BLaER1 treated with 17β-estradiol and CSF1 and Interleukin-3, amounts not matched to agents 10 nM and 100 nM (cell line): ENCODE measurements around the gene PAIP1.

Experiments
- H3K27ac ChIP-seq, 11 experiments: shearing (Covaris generic); formaldehyde crosslinking; 2 replicates each; pipeline ENCODE4 v1.8.1; 2022
- H3K27me3 ChIP-seq, 11 experiments: shearing (Covaris generic); formaldehyde crosslinking; 2 replicates each; pipeline ENCODE4 v1.8.1; 2022
- H3K36me3 ChIP-seq, 11 experiments: shearing (Covaris generic); formaldehyde crosslinking; 2 replicates each; pipeline ENCODE4 v1.8.1; 2022
- H3K4me1 ChIP-seq, 10 experiments: shearing (Covaris generic); formaldehyde crosslinking; 2 replicates each; pipeline ENCODE4 v1.8.1; 2022
- H3K4me2 ChIP-seq, 11 experiments: shearing (Covaris generic); formaldehyde crosslinking; 2 replicates each; pipeline ENCODE4 v1.8.1; 2022
- H3K4me3 ChIP-seq, 10 experiments: shearing (Covaris generic); formaldehyde crosslinking; 2 replicates each; pipeline ENCODE4 v1.8.1; 2022
- H3K9ac ChIP-seq, 11 experiments: shearing (Covaris generic); formaldehyde crosslinking; 2 replicates each; pipeline ENCODE4 v1.8.1; 2022
- H3K9me3 ChIP-seq, 11 experiments: shearing (Covaris generic); formaldehyde crosslinking; replicated peaks in 1 of 11; 2 replicates each; pipeline ENCODE4 v1.8.1; 2022
- H4K20me1 ChIP-seq, 11 experiments: shearing (Covaris generic); formaldehyde crosslinking; 2 replicates each; pipeline ENCODE4 v1.8.1; 2022
- Cebpa-rat ChIP-seq, 11 experiments: shearing (Covaris generic); IDR thresholded peaks; 2 replicates each; pipeline ENCODE4 v1.8.1; 2022

The PAIP1 gene

DNA sequence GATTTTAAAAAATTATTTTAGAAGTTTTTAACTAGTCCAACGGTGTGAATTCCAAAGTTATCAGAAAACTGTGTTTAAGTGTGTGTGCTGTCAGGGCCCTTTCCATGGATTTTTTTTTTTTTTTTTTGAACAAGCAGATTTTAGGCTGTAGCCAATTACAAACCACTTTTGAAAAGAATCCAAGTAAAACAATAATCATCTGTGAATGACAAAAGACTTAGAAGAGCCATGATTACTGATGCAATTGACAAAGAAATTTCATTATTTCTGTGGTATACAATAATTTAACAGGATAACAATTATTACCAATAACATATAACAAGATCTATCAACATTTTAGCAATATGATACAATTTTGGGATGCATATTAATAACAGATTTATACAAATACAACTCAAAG lies 16.2 kb upstream of the PAIP1 start:
- H3K4me2 ChIP-seq = no peak overlapping the region
- no peak overlapping the region for H3K27ac ChIP-seq
- H4K20me1 ChIP-seq = no peaks in the 10 kb centered on the region
- peaks cover 0 to 19% (median 11%) of the 10 kb centered on the region in 11 experiments; a peak in 11 of 22 replicates for H3K9me3 ChIP-seq
- H3K4me3 ChIP-seq = no peak overlapping the region
- TF ChIP-seq Cebpa-rat (IDR thresholded peaks at IDR 0.05) = no peak
- H3K4me1 ChIP-seq = no peaks in the 10 kb centered on the region
- no peaks in the 10 kb centered on the region for H3K27me3 ChIP-seq
- H3K36me3 ChIP-seq = peaks cover 11 to 36% (median 28%) of the 10 kb centered on the region in 11 experiments; a peak in 21 of 22 replicates
- H3K9ac ChIP-seq = no peak overlapping the region

GRCh38 chr5:43572357-43572756 lies 15.5 kb upstream of the PAIP1 start:
- no peak overlapping the region for H3K4me3 ChIP-seq
- no peak overlapping the region for H3K9ac ChIP-seq
- H3K9me3 ChIP-seq = peaks cover 0 to 19% (median 11%) of the 10 kb centered on the region in 11 experiments; a peak in 11 of 22 replicates
- H3K36me3 ChIP-seq = peaks cover 11 to 35% (median 28%) of the 10 kb centered on the region in 11 experiments; a peak in 21 of 22 replicates
- H3K27ac ChIP-seq = no peak overlapping the region
- no peak overlapping the region for H3K4me2 ChIP-seq
- no peaks in the 10 kb centered on the region for H4K20me1 ChIP-seq
- TF ChIP-seq Cebpa-rat (IDR thresholded peaks at IDR 0.05) = no peak
- H3K27me3 ChIP-seq = no peaks in the 10 kb centered on the region
- H3K4me1 ChIP-seq = no peaks in the 10 kb centered on the region

DNA sequence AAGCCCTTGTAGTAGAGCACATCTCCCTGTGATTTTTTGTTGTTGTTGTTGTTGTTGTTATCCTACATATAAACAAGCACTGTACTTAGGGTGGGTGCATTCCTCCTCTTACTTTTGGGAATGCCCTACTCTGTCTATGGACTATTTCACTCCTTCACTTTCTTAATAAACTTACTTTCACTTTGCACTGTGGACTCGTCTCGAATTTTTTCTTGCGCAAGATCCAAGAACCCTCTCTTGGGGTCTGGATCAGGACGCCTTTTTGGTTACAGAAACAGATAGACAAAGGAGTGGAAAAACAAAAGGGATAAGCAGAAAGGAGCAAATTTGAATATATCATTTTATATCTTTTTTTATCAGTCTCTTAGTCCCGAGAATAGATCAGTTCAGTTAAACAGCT lies 14.4 kb upstream of the PAIP1 start:
- Histone ChIP-seq H3K9me3 (peaks cover 0 to 9% (median 3%) of the 10 kb centered on the region in 11 experiments; a peak in 6 of 22 replicates), H3K36me3 (peaks cover 11 to 24% (median 17%) of the 10 kb centered on the region in 11 experiments; a peak in 21 of 22 replicates), H3K4me2 (no peak overlapping the region), H3K4me1 (no peaks in the 10 kb centered on the region), H3K9ac (no peak overlapping the region), H3K27ac (no peak overlapping the region), H3K4me3 (no peak overlapping the region), H3K27me3 (no peaks in the 10 kb centered on the region), H4K20me1 (no peaks in the 10 kb centered on the region)
- TF ChIP-seq Cebpa-rat (IDR thresholded peaks at IDR 0.05) = peak in 4 of 11 experiments; percentile 27 to 65 (median 41); a peak in 2 of 22 replicates

- H3K9me3 ChIP-seq = peaks cover 0 to 9% (median 0%) of the 10 kb centered on the region in 11 experiments; a peak in 4 of 22 replicates
- H3K27me3 ChIP-seq = no peaks in the 10 kb centered on the region
- H4K20me1 ChIP-seq = no peaks in the 10 kb centered on the region
- no peak overlapping the region for H3K9ac ChIP-seq
- H3K36me3 ChIP-seq = peaks cover 7 to 18% (median 11%) of the 10 kb centered on the region in 11 experiments; a peak in 20 of 22 replicates
- TF ChIP-seq Cebpa-rat (IDR thresholded peaks at IDR 0.05) = no peak
- H3K27ac ChIP-seq = no peak overlapping the region
- no peak overlapping the region for H3K4me2 ChIP-seq
- no peak overlapping the region for H3K4me3 ChIP-seq
- no peaks in the 10 kb centered on the region for H3K4me1 ChIP-seq
Measured at GRCh38 chr5:43570450-43571158, 13.7 kb upstream of the PAIP1 start.

DNA sequence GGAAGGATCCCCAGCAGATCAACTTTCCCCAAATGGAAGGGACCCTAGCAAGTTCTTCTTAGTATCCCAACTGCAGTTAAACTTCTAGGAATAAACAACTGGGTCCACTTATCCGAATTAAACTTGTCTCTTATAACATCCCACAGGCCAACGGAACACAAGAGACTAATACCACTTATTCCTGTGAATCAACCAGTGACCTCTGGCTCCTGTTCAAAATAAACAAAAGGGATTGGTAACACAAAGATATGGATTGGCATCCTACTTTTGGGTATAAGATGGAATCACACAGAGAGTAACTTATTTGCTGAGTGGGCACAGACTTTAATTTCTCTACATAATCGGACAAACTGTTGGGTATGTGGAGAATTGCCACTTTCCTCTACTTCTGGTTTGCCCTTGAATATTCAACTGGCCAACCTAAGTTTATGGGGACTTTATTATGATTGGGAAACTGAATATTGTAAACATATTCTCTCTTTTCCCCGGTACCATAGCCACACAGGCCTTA lies 12.4 kb upstream of the PAIP1 start:
- no peak overlapping the region for H3K9ac ChIP-seq
- H3K27me3 ChIP-seq = no peaks in the 10 kb centered on the region
- H3K9me3 ChIP-seq = peaks cover 0 to 10% (median 0%) of the 10 kb centered on the region in 11 experiments; a peak in 1 of 22 replicates
- no peak overlapping the region for H3K4me2 ChIP-seq
- H4K20me1 ChIP-seq = no peaks in the 10 kb centered on the region
- H3K4me1 ChIP-seq = no peaks in the 10 kb centered on the region
- peaks cover 0 to 6% (median 0%) of the 10 kb centered on the region in 11 experiments; a peak in 4 of 22 replicates for H3K36me3 ChIP-seq
- TF ChIP-seq Cebpa-rat (IDR thresholded peaks at IDR 0.05) = no peak
- H3K27ac ChIP-seq = no peak overlapping the region
- no peak overlapping the region for H3K4me3 ChIP-seq

DNA sequence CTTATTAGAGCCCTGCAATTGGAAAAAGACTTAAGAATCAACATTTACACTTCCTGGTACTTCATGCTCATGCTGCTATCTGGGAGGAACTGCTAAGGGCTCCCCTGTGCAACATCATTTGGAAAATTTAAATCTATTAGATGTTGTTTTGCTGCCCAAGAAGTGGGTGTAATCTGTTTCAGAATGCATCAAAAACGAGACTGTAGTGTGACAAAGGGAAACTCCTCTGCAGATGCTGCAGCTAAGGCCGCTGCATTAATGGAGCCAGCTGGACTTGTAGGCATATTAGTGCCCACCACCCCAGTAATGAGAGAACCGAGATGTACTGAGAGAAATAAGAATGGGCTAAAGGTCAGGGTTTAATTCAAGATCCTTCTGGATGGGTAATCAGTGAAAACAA lies 11.1 kb upstream of the PAIP1 start:
- Histone ChIP-seq H4K20me1 (no peaks in the 10 kb centered on the region), H3K4me1 (no peaks in the 10 kb centered on the region), H3K4me3 (no peak overlapping the region), H3K27ac (no peak overlapping the region), H3K4me2 (no peak overlapping the region), H3K36me3 (peaks cover 0 to 6% (median 0%) of the 10 kb centered on the region in 11 experiments; a peak in 1 of 22 replicates), H3K9me3 (peaks cover 0 to 11% (median 0%) of the 10 kb centered on the region in 11 experiments; a peak in 1 of 22 replicates), H3K9ac (no peak overlapping the region), H3K27me3 (no peaks in the 10 kb centered on the region)
- TF ChIP-seq Cebpa-rat (IDR thresholded peaks at IDR 0.05) = no peak

DNA sequence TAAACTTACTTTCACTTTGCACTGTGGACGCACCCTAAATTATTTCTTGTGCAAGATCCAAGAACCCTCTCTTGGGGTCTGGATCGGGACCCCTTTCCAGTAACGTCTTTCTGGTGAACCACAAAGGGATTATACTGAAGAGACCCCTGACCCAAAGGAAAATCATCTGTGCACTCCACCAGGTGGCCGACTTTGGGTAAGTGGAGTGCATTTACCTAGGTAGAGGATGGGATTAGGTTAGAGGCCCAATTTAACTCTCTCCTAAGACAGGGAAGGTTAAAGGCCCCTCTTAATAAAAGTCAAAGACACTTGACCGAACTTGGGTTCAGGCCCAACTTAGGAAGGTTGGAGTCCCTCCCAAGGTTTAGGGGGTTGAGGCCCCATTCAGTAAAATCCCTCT lies 8.2 kb upstream of the PAIP1 start:
- Histone ChIP-seq H3K36me3 (peaks cover 0 to 1% (median 0%) of the 10 kb centered on the region in 11 experiments; a peak in 1 of 22 replicates), H3K9ac (no peak overlapping the region), H3K4me3 (no peak overlapping the region), H3K9me3 (peaks cover 0 to 11% (median 0%) of the 10 kb centered on the region in 11 experiments; a peak in 1 of 22 replicates), H3K27ac (no peak overlapping the region), H3K4me1 (0 out of 20 replicates have a peak, but pooled peaks cover 0 to 4% (median 0%) of the 10 kb centered on the region in 10 experiments), H3K4me2 (no peak overlapping the region), H3K27me3 (no peaks in the 10 kb centered on the region), H4K20me1 (no peaks in the 10 kb centered on the region)
- TF ChIP-seq Cebpa-rat (IDR thresholded peaks at IDR 0.05) = no peak

DNA sequence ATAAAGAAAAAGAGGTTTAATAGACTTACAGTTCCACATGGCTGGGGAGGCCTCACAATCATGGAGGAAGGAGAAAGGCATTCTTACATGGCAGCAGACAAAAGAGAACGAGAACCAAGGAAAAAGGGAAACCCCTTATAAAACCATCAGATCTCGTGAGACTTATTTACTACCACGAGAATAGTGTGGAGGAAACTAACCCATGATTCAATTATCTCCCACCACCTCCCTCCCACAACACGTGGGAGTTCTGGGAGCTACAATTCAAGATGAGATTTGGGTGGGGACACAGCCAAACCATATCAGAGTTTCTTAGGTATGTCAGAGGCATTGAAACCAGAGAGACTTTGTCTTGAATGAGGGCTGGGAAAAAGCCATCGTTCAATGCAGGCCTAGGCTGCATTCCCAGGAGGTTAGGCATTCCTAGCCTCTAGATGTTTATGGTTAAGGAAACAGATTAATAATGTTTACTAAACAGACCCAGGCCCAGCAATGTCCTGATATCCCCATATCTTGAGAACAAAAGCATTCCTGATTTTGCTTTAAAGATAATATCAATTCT lies 7.5 kb upstream of the PAIP1 start:
- Histone ChIP-seq H3K4me1 (0 out of 20 replicates have a peak, but pooled peaks cover 0 to 4% (median 0%) of the 10 kb centered on the region in 10 experiments), H3K27ac (no peak overlapping the region)
- no peak for TF ChIP-seq Cebpa-rat (IDR thresholded peaks at IDR 0.05)

DNA sequence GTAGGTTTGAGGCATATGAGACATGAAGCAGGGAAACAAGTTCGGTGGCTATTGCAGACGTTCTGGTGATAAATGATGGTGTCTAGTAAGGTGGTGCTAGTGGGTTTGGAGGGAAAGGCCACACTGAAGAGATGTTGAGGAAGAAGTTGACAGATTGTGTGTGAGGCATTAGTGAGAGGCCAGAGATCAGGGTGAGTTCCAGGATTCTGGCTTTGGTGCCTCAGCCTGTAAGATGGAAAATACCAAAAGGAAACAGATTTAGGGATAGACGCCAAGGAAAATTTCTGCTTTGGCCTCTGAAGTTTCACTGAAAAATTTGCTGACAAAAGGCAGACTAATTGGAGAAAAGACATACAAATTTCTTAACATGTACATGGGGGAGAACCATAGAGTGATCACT lies 6.4 kb upstream of the PAIP1 start:
- H3K9ac ChIP-seq = no peak overlapping the region
- H3K27me3 ChIP-seq = no peaks in the 10 kb centered on the region
- no peaks in the 10 kb centered on the region for H4K20me1 ChIP-seq
- no peak overlapping the region for H3K4me2 ChIP-seq
- H3K27ac ChIP-seq = no peak overlapping the region
- no peak for TF ChIP-seq Cebpa-rat (IDR thresholded peaks at IDR 0.05)
- H3K9me3 ChIP-seq = peaks cover 0 to 11% (median 0%) of the 10 kb centered on the region in 11 experiments; a peak in 1 of 22 replicates
- no peak overlapping the region for H3K4me3 ChIP-seq
- H3K36me3 ChIP-seq = no peaks in the 10 kb centered on the region
- H3K4me1 ChIP-seq = 0 out of 20 replicates have a peak, but pooled peaks cover 0 to 4% (median 0%) of the 10 kb centered on the region in 10 experiments

More for the DNA sequence above, 7.5 kb upstream of the PAIP1 start:
- Histone ChIP-seq H3K9ac (no peak overlapping the region), H3K36me3 (no peaks in the 10 kb centered on the region), H3K4me3 (no peak overlapping the region), H3K4me2 (no peak overlapping the region), H3K27me3 (no peaks in the 10 kb centered on the region), H4K20me1 (no peaks in the 10 kb centered on the region), H3K9me3 (peaks cover 0 to 11% (median 0%) of the 10 kb centered on the region in 11 experiments; a peak in 1 of 22 replicates)
